ENCODE measurements around the gene LRRC10B.

The LRRC10B gene

GRCh38 chr11:61486779-61487178 is 21.8 kb upstream of the LRRC10B start:
- H2AFZ ChIP-seq (ENCODE audit: low read length, unreplicated experiment), result no peak overlapping the region
- no peaks in the 10 kb centered on the region for H3K79me2 ChIP-seq (ENCODE audit: control insufficient read depth, insufficient read depth, low read length, unreplicated experiment)
- no peak overlapping the region for H3K4me3 ChIP-seq (ENCODE audit: low read depth, low read length)
- no peak overlapping the region for H3K27ac ChIP-seq (ENCODE audit: low read depth, low read length)
- peaks cover 22% of the 10 kb centered on the region for H3K4me1 ChIP-seq (ENCODE audit: control insufficient read depth, insufficient read depth, low read length, unreplicated experiment)
- H3K36me3 ChIP-seq (ENCODE audit: insufficient read depth, low read length), result no peaks in the 10 kb centered on the region
- no peaks in the 10 kb centered on the region for H3K27me3 ChIP-seq (ENCODE audit: insufficient read depth, low read length)

GRCh38 chr11:61487342-61488025 is 21.1 kb upstream of the LRRC10B start:
- no peak overlapping the region for H3K27ac ChIP-seq (ENCODE audit: low read depth, low read length)
- peaks cover 22% of the 10 kb centered on the region for H3K4me1 ChIP-seq (ENCODE audit: control insufficient read depth, insufficient read depth, low read length, unreplicated experiment)
- no peaks in the 10 kb centered on the region for H3K27me3 ChIP-seq (ENCODE audit: insufficient read depth, low read length)
- no peaks in the 10 kb centered on the region for H3K79me2 ChIP-seq (ENCODE audit: control insufficient read depth, insufficient read depth, low read length, unreplicated experiment)
- no peak overlapping the region for H2AFZ ChIP-seq (ENCODE audit: low read length, unreplicated experiment)
- H3K36me3 ChIP-seq (ENCODE audit: insufficient read depth, low read length), result no peaks in the 10 kb centered on the region
- H3K4me3 ChIP-seq (ENCODE audit: low read depth, low read length), result no peak overlapping the region

GRCh38 chr11:61488651-61489291 is 19.8 kb upstream of the LRRC10B start:
- Histone ChIP-seq H3K27me3 (ENCODE audit: insufficient read depth, low read length) (no peaks in the 10 kb centered on the region), H3K4me1 (ENCODE audit: control insufficient read depth, insufficient read depth, low read length, unreplicated experiment) (peaks cover 22% of the 10 kb centered on the region), H2AFZ (ENCODE audit: low read length, unreplicated experiment) (no peak overlapping the region)

GRCh38 chr11:61489833-61490721 is 18.5 kb upstream of the LRRC10B start:
- H3K4me3 ChIP-seq (ENCODE audit: low read depth, low read length), result no peak overlapping the region
- H3K27me3 ChIP-seq (ENCODE audit: insufficient read depth, low read length), result no peaks in the 10 kb centered on the region

More at GRCh38 chr11:61488651-61489291, 19.8 kb upstream of the LRRC10B start:
- Histone ChIP-seq H3K79me2 (ENCODE audit: control insufficient read depth, insufficient read depth, low read length, unreplicated experiment) (no peaks in the 10 kb centered on the region), H3K27ac (ENCODE audit: low read depth, low read length) (no peak overlapping the region), H3K4me3 (ENCODE audit: low read depth, low read length) (no peak overlapping the region), H3K36me3 (ENCODE audit: insufficient read depth, low read length) (no peaks in the 10 kb centered on the region)

GRCh38 chr11:61491736-61492395 is 16.7 kb upstream of the LRRC10B start:
- Histone ChIP-seq H3K27me3 (ENCODE audit: insufficient read depth, low read length) (no peaks in the 10 kb centered on the region), H3K4me1 (ENCODE audit: control insufficient read depth, insufficient read depth, low read length, unreplicated experiment) (peaks cover 22% of the 10 kb centered on the region), H3K79me2 (ENCODE audit: control insufficient read depth, insufficient read depth, low read length, unreplicated experiment) (no peaks in the 10 kb centered on the region)

More at GRCh38 chr11:61489833-61490721, 18.5 kb upstream of the LRRC10B start:
- H3K27ac ChIP-seq (ENCODE audit: low read depth, low read length), result no peak overlapping the region
- H3K79me2 ChIP-seq (ENCODE audit: control insufficient read depth, insufficient read depth, low read length, unreplicated experiment), result no peaks in the 10 kb centered on the region
- H3K4me1 ChIP-seq (ENCODE audit: control insufficient read depth, insufficient read depth, low read length, unreplicated experiment), result peaks cover 22% of the 10 kb centered on the region
- H3K36me3 ChIP-seq (ENCODE audit: insufficient read depth, low read length), result no peaks in the 10 kb centered on the region
- no peak overlapping the region for H2AFZ ChIP-seq (ENCODE audit: low read length, unreplicated experiment)

GRCh38 chr11:61494381-61494961 is 14.1 kb upstream of the LRRC10B start:
- Histone ChIP-seq H3K4me1 (ENCODE audit: control insufficient read depth, insufficient read depth, low read length, unreplicated experiment) (peaks cover 11% of the 10 kb centered on the region), H3K27me3 (ENCODE audit: insufficient read depth, low read length) (no peaks in the 10 kb centered on the region), H3K27ac (ENCODE audit: low read depth, low read length) (no peak overlapping the region), H3K4me3 (ENCODE audit: low read depth, low read length) (no peak overlapping the region), H3K36me3 (ENCODE audit: insufficient read depth, low read length) (no peaks in the 10 kb centered on the region), H2AFZ (ENCODE audit: low read length, unreplicated experiment) (no peak overlapping the region), H3K79me2 (ENCODE audit: control insufficient read depth, insufficient read depth, low read length, unreplicated experiment) (no peaks in the 10 kb centered on the region)

More at GRCh38 chr11:61491736-61492395, 16.7 kb upstream of the LRRC10B start:
- Histone ChIP-seq H3K4me3 (ENCODE audit: low read depth, low read length) (no peak overlapping the region), H2AFZ (ENCODE audit: low read length, unreplicated experiment) (no peak overlapping the region), H3K27ac (ENCODE audit: low read depth, low read length) (no peak overlapping the region), H3K36me3 (ENCODE audit: insufficient read depth, low read length) (no peaks in the 10 kb centered on the region)

GRCh38 chr11:61495801-61496601 is 12.5 kb upstream of the LRRC10B start:
- Histone ChIP-seq H3K79me2 (ENCODE audit: control insufficient read depth, insufficient read depth, low read length, unreplicated experiment) (no peaks in the 10 kb centered on the region), H3K27me3 (ENCODE audit: insufficient read depth, low read length) (no peaks in the 10 kb centered on the region), H2AFZ (ENCODE audit: low read length, unreplicated experiment) (no peak overlapping the region), H3K4me3 (ENCODE audit: low read depth, low read length) (no peak overlapping the region), H3K36me3 (ENCODE audit: insufficient read depth, low read length) (no peaks in the 10 kb centered on the region), H3K4me1 (ENCODE audit: control insufficient read depth, insufficient read depth, low read length, unreplicated experiment) (no peaks in the 10 kb centered on the region), H3K27ac (ENCODE audit: low read depth, low read length) (no peak overlapping the region)

GRCh38 chr11:61496602-61497400 is 11.7 kb upstream of the LRRC10B start:
- Histone ChIP-seq H3K27me3 (ENCODE audit: insufficient read depth, low read length) (no peaks in the 10 kb centered on the region), H3K79me2 (ENCODE audit: control insufficient read depth, insufficient read depth, low read length, unreplicated experiment) (no peaks in the 10 kb centered on the region), H3K36me3 (ENCODE audit: insufficient read depth, low read length) (no peaks in the 10 kb centered on the region), H2AFZ (ENCODE audit: low read length, unreplicated experiment) (no peak overlapping the region), H3K27ac (ENCODE audit: low read depth, low read length) (no peak overlapping the region), H3K4me1 (ENCODE audit: control insufficient read depth, insufficient read depth, low read length, unreplicated experiment) (no peaks in the 10 kb centered on the region), H3K4me3 (ENCODE audit: low read depth, low read length) (no peak overlapping the region)

GRCh38 chr11:61497473-61497872 is 11.1 kb upstream of the LRRC10B start:
- Histone ChIP-seq H2AFZ (ENCODE audit: low read length, unreplicated experiment) (no peak overlapping the region), H3K27ac (ENCODE audit: low read depth, low read length) (no peak overlapping the region), H3K27me3 (ENCODE audit: insufficient read depth, low read length) (no peaks in the 10 kb centered on the region), H3K79me2 (ENCODE audit: control insufficient read depth, insufficient read depth, low read length, unreplicated experiment) (no peaks in the 10 kb centered on the region), H3K4me3 (ENCODE audit: low read depth, low read length) (no peak overlapping the region), H3K4me1 (ENCODE audit: control insufficient read depth, insufficient read depth, low read length, unreplicated experiment) (no peaks in the 10 kb centered on the region), H3K36me3 (ENCODE audit: insufficient read depth, low read length) (no peaks in the 10 kb centered on the region)
